ENCODE data around the gene GPR82.

GPR82 gene

DNA sequence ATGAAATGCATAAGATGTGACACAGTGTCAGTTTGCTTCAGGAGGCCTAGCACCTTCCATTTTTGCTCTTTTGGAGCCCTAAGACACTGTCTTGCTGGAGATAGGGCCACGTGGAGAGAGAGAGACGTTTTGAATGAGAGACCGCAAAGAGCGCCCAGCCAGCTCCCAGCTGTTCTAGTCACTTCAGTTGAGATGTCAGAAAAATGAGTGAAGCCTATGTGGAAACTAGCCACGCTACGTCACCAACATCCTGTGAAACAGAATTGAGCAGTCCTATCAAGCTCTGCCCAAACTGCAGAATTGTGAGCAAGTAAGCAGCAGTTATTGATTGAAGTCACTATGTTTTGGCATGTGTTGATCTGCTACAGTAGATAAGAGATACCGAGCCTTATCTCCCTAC lies 13.1 kb downstream of the GPR82 start:
- no peak for TF ChIP-seq CTCF (IDR thresholded peaks at IDR 0.05)

GRCh38 chrX:41739871-41740270 lies 15.9 kb downstream of the GPR82 start:
- TF ChIP-seq CTCF (IDR thresholded peaks at IDR 0.05) = no peak

DNA sequence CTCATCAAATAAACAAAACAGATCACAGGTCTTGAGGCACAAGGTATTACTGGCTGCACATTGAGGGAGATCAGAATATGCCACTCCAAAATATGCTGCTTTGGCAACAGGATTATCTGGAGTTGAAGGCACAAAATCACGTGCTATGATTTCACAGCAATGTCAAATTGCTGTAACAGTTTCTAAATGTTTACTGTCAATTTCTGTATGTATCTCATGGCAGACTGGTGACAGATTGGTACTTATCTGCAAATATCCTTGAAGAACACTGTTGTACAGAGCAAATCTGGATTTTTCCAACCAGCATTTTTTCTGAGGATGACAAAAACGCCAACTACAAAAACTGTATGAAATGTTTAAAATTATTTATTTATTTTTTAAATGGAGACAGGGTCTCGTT lies 26.7 kb downstream of the GPR82 start:
- TF ChIP-seq CTCF (IDR thresholded peaks at IDR 0.05) = no peak

GRCh38 chrX:41758401-41758800 lies 34.4 kb downstream of the GPR82 start:
- TF ChIP-seq CTCF (IDR thresholded peaks at IDR 0.05) = no peak

- peak; percentile 59 for TF ChIP-seq CTCF (IDR thresholded peaks at IDR 0.05)
Observed at GRCh38 chrX:41759817-41760216, 35.8 kb downstream of the GPR82 start.

- no peak for TF ChIP-seq CTCF (IDR thresholded peaks at IDR 0.05)
Observed at GRCh38 chrX:41761169-41761568, 37.2 kb downstream of the GPR82 start.

GRCh38 chrX:41761702-41762101 lies 37.7 kb downstream of the GPR82 start:
- TF ChIP-seq CTCF (IDR thresholded peaks at IDR 0.05) = no peak

DNA sequence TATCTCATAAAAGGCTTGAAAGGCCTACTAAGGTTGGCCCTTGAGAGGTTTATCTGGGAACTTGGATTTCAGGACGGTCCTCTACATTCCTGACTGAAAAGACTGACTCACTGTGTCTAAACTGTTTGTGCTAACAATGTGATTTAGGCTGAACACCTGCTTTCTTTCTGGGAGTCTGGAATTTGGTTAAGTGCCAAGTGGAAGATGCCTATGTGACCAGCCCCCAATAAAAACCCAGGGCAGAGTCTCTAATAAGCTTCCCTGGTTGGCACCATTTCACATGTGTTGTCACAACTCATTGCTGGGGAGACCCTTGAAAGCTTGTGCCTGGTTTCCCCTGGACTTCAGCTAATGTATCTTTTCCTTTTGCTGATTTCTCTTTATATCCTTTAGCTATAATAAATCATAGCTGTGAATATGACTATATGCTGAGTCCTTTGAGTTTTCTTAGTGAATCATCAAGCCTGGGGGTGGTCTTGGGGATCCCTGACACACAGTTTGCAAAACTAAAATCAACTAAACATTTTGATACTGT lies 55.1 kb downstream of the GPR82 start:
- no peak for TF ChIP-seq CTCF (IDR thresholded peaks at IDR 0.05)

All from LNCAP (cell line).